Keratinocyte (primary cell): ENCODE measurements around the gene GPR39. TPM values are rescaled to one million over a fixed set of nuclear protein-coding genes. Genes with fewer than 3 reads are reported as not detected.

Experiments
- DNase-seq: peaks from one replicate; pipeline ENCODE4 v3.0.0-alpha.2; 2011; ENCODE audit warnings: low read depth, missing footprints, low spot score
- FAIRE-seq: peaks from 2 replicates; lab custom pipeline; 2011; peaks lifted over from hg19 to GRCh38; lab: Jason Lieb, UNC
- H2AFZ ChIP-seq: 2 replicates; pipeline ENCODE4 v1.6.0; 2012; ENCODE audit warnings: low read length, control low read depth, inconsistent platforms; ENCODE audit not compliant: control insufficient read depth
- H3K27ac ChIP-seq: 2 replicates; pipeline ENCODE4 v1.5.1; 2011; ENCODE audit warnings: low read length; ENCODE audit not compliant: control insufficient read depth, insufficient read depth
- H3K27me3 ChIP-seq: 3 replicates; pipeline ENCODE4 v1.6.0; 2011; ENCODE audit warnings: low read length; ENCODE audit not compliant: control insufficient read depth, insufficient read depth; ENCODE audit errors: extremely low read depth
- H3K36me3 ChIP-seq, 2 experiments: 2 replicates in 1 of 2; 3 replicates in 1 of 2; pipeline ENCODE4 v1.5.1; 2011; ENCODE audit warnings: low read length in 2 of 2, mild to moderate bottlenecking in 1 of 2; ENCODE audit not compliant: control insufficient read depth in 2 of 2, insufficient read depth in 2 of 2; ENCODE audit errors: extremely low read depth in 1 of 2
- H3K4me1 ChIP-seq: 3 replicates; pipeline ENCODE4 v1.5.1; 2011; ENCODE audit warnings: low read length; ENCODE audit not compliant: control insufficient read depth, insufficient read depth; ENCODE audit errors: extremely low read depth
- H3K4me2 ChIP-seq: 3 replicates; pipeline ENCODE4 v1.6.0; 2011; ENCODE audit warnings: low read depth, low read length; ENCODE audit not compliant: control insufficient read depth, insufficient read depth; ENCODE audit errors: extremely low read depth
- H3K4me3 ChIP-seq, 3 experiments: fragments of 200-600 bp in 1 of 3; sonication (generic) in 1 of 3; 2 replicates in 2 of 3; 3 replicates in 1 of 3; pipeline ENCODE4 v1.5.1; 2011 to 2016; ENCODE audit warnings: low read length in 3 of 3, mild to moderate bottlenecking in 3 of 3, control low read depth in 2 of 3, inconsistent platforms in 1 of 3, low read depth in 1 of 3, mixed read lengths in 1 of 3, mixed run types in 1 of 3, moderate library complexity in 1 of 3; ENCODE audit not compliant: control insufficient read depth in 2 of 3, insufficient read depth in 2 of 3; ENCODE audit errors: extremely low read depth in 1 of 3
- H3K79me2 ChIP-seq: 2 replicates; pipeline ENCODE4 v1.6.0; 2012; ENCODE audit warnings: low read length; ENCODE audit not compliant: control insufficient read depth, insufficient read depth
- H3K9ac ChIP-seq: 3 replicates; pipeline ENCODE4 v1.6.0; 2011; ENCODE audit warnings: low read length; ENCODE audit not compliant: control insufficient read depth, insufficient read depth; ENCODE audit errors: extremely low read depth
- H3K9me1 ChIP-seq: 3 replicates; pipeline ENCODE4 v1.6.0; 2011; ENCODE audit warnings: low read length; ENCODE audit not compliant: control insufficient read depth, insufficient read depth; ENCODE audit errors: extremely low read depth
- H3K9me3 ChIP-seq: 2 replicates; pipeline ENCODE4 v1.5.1; 2012; ENCODE audit warnings: low read depth, low read length; ENCODE audit not compliant: control insufficient read depth
- H4K20me1 ChIP-seq: 3 replicates; pipeline ENCODE4 v1.6.0; 2011; ENCODE audit warnings: low read length; ENCODE audit not compliant: control insufficient read depth, insufficient read depth; ENCODE audit errors: extremely low read depth
- CTCF ChIP-seq, 3 experiments: IDR thresholded peaks in 1 of 3; conservative IDR thresholded peaks in 1 of 3; optimal IDR thresholded peaks in 1 of 3; 2 replicates in 2 of 3; 3 replicates in 1 of 3; pipeline versions ENCODE3 to v1.5.1; 2011; ENCODE audit warnings: low read length in 3 of 3, mild to moderate bottlenecking in 3 of 3, moderate library complexity in 2 of 3, control low read depth in 1 of 3, inconsistent platforms in 1 of 3; ENCODE audit not compliant: insufficient read depth in 2 of 3; ENCODE audit errors: extremely low read depth in 1 of 3
- EZH2 ChIP-seq: IDR thresholded peaks from one replicate; pipeline ENCODE4 v1.6.1; 2012; ENCODE audit warnings: inconsistent platforms, mild to moderate bottlenecking, low read length, moderate library complexity
- dilution Hi-C: fragments of 300-500 bp; cut with MboI; formaldehyde crosslinking; loops from one replicate; pipeline ENCODE4 v1.7.0; 2020; ENCODE audit warnings: low sequenced_read_pairs; ENCODE audit not compliant: extremely low pct_ligation_motif_present
- polyA plus RNA-seq, 5 experiments: library from polyadenylated mRNA; depleted of rRNA in 3 of 5; stranded (reverse) in 3 of 5; stranded (forward) in 1 of 5; unstranded in 1 of 5; fragments of >200 nt; gene quantifications; 1 replicate in 1 of 5; 2 replicates in 3 of 5; 3 replicates in 1 of 5; pipeline versions ENCODE4 v1.2.1 to v1.2.3, GENCODE V29; 2011 to 2012; ENCODE audit warnings: missing spikeins in 2 of 5, low read depth in 1 of 5, low replicate concordance in 1 of 5

The GPR39 gene
- polyA plus RNA-seq, 1 donor (not counting 4 experiments of a cell fraction or from before 2014, with no cell fraction given) = 4.7 TPM

- Histone ChIP-seq H3K27me3 (no peaks in the 10 kb centered on the region), H3K36me3 (no peaks in the 10 kb centered on the region), H2AFZ (no peak overlapping the region), H3K4me3 (no peak overlapping the region), H3K9me3 (no peaks in the 10 kb centered on the region), H3K4me2 (no peak overlapping the region), H3K4me1 (peaks cover 8% of the 10 kb centered on the region), H3K27ac (no peak overlapping the region), H3K9ac (no peak overlapping the region), H4K20me1 (no peaks in the 10 kb centered on the region), H3K9me1 (no peaks in the 10 kb centered on the region), H3K79me2 (no peaks in the 10 kb centered on the region)
- no peak for FAIRE-seq
- TF ChIP-seq CTCF (optimal IDR thresholded peaks at IDR 0.05 in 1 of 3, IDR thresholded peaks at IDR 0.05 in 1 of 3, conservative IDR thresholded peaks at IDR 0.05 in 1 of 3; ENCODE audit: extremely low read depth in 1 of 3, insufficient read depth in 2 of 3, low read length in 3 of 3) = no peak
- no peak for TF ChIP-seq EZH2
- dilution Hi-C loops = no loop called here
- no peak for DNase-seq
These were observed 170.2 kb downstream of the GPR39 start for GRCh38 chr2:132586835-132587234.

GRCh38 chr2:132588576-132588975 is 172.0 kb downstream of the GPR39 start:
- Histone ChIP-seq H2AFZ (no peak overlapping the region), H3K9ac (no peak overlapping the region), H3K36me3 (no peaks in the 10 kb centered on the region), H3K9me3 (no peaks in the 10 kb centered on the region), H3K79me2 (no peaks in the 10 kb centered on the region), H3K4me2 (no peak overlapping the region), H3K9me1 (no peaks in the 10 kb centered on the region), H3K4me1 (peaks cover 5% of the 10 kb centered on the region), H4K20me1 (no peaks in the 10 kb centered on the region), H3K27me3 (no peaks in the 10 kb centered on the region), H3K4me3 (no peak overlapping the region), H3K27ac (no peak overlapping the region)
- FAIRE-seq (no peak), DNase-seq (no peak)
- dilution Hi-C loops = no loop called here
- TF ChIP-seq EZH2 = no peak
- no peak for TF ChIP-seq CTCF (optimal IDR thresholded peaks at IDR 0.05 in 1 of 3, IDR thresholded peaks at IDR 0.05 in 1 of 3, conservative IDR thresholded peaks at IDR 0.05 in 1 of 3; ENCODE audit: extremely low read depth in 1 of 3, insufficient read depth in 2 of 3, low read length in 3 of 3)
